Right renal cortex interstitium (tissue), 3 donors: ENCODE data around the gene SEMA7A. TPM values are rescaled to one million over a fixed set of nuclear protein-coding genes. Genes with fewer than 3 reads are reported as not detected.

Experiments
- DNase-seq, 3 donors: peaks; one replicate each; pipeline ENCODE4 v3.0.0-alpha.2; 2013; ENCODE audit warnings: low read depth in 3 of 3, low spot score in 2 of 3
- polyA plus RNA-seq, 3 donors: library from polyadenylated mRNA; unstranded; fragments of 120-200 nt; gene quantifications; one replicate each; pipeline ENCODE4 v1.2.1, GENCODE V29; 2013; ENCODE audit not compliant: insufficient read length in 3 of 3

SEMA7A gene
- polyA plus RNA-seq, 3 donors, result 5.2 to 6.6 (median 5.9) TPM

DNA sequence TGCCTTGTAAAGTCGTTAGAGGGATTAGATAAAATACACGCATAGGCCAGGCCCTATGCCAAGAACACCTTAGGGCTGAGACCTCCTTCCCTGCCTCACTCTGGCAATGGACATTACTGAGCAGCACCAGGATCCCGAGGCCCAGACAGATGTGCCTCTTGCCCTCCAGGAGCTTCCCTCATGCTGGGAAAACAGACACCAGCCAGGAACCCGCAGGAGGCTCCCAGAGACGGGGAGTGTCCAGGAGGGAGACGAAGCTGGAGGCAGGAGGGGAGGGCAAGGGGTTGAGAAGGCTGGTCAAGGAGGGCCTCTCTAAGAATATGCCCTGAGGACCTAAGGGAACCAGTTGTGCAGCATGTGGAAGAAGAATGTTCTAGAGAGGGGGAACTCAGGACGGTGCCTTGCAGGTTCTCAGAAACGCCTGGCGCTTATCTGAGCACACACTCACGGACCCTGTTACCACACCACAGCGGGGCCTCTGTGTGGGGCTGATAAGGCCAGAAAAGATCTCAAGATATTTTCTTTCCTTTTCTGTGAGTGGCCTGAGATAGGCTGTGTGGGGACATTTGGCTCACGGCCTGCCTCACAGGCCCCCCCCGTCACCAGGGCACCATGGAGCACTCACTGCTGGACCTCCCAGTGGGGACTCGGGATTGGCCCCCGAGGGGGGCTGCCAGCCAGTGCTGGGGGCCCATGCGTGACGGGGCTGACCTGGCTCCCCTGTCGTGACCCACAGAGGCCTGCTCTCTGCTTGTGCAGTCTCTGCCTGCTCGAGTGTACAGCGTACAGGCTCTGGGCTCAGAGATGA is 44.3 kb downstream of the SEMA7A start:
- DNase-seq, result no peak

DNA sequence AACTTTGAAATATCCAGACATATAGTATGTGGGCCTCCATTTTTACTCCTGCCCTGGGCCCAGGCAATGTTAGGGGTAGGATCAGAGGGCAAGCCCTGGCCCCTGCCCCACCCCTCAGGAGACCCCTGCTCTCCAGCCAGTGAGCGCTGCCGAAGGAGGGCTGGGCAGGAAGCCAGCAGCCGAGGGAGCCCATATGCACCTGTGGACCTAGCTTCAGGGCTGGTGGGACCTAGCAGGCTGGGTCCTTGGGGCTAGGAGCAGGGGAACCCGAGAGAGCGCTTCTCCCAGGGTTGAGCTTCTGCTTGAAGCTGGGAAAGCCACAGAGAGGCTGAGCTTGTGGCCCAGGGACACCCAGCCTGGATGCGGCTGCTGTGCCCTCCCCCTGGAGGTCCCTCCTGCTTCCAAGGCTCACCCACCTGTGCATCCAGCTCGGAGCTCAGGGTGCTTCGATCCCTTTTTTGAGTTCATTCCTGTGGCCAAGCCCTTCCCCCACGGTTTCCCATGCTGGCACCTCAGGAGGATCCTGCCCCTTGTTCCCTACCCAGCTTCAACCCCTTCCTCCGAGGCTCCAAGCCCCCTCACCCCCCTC is 45.3 kb downstream of the SEMA7A start:
- no peak for DNase-seq

DNA sequence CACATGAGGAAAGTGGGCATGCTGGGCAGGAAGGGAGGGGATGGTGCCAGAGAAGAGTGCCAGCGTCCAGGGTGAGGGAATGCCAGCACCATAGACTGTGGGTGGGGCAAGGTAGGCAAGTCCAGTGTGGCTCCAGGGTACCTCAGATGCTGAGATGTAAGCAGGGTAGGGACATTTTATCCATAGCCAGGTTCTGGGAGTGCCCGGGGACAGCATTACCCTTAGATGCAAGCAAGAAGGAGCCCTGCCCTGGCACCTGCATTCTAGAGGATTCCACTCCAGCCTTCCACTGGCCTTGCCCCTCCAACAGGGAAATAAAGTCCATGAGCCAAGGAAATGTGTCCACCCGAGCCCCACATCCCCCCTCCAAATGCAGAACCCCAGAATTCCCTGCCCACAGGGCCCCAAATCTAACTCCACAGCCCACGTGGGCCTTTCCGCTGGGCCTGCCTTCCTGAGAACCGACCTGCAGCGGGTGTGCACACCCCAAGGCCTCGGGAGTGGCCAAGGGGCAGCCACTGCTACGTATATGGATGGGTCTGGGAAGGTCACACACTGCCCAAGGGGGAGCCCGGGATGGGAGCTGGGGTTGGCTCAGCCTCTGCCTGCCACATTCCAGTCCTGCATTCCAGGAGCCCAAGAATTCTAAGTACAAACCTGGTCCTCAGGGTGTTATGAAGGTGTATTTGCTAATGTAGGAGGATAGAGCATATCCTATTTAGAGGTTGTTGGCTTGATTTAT is 46.0 kb downstream of the SEMA7A start:
- no peak for DNase-seq

DNA sequence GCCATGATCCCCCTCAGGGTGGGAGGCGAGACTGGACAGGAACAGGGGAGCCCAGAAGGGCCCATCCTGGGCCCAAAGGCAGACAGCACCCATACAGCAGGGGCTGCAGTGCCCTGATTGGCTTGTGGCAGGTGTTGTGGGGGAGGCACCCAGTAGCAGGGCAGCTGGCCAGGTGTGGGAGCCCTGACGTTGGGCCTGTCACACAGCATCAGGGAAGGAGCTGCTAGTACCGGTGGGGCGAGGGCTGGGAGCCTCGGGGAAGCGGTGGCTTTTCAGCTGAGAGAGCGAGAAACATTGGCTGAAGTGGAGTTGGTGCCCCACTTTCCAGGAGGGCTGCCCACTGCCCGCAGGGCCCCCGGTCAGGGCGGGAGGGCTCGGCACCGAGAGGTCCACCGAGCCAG is 46.6 kb downstream of the SEMA7A start:
- DNase-seq, result no peak

DNA sequence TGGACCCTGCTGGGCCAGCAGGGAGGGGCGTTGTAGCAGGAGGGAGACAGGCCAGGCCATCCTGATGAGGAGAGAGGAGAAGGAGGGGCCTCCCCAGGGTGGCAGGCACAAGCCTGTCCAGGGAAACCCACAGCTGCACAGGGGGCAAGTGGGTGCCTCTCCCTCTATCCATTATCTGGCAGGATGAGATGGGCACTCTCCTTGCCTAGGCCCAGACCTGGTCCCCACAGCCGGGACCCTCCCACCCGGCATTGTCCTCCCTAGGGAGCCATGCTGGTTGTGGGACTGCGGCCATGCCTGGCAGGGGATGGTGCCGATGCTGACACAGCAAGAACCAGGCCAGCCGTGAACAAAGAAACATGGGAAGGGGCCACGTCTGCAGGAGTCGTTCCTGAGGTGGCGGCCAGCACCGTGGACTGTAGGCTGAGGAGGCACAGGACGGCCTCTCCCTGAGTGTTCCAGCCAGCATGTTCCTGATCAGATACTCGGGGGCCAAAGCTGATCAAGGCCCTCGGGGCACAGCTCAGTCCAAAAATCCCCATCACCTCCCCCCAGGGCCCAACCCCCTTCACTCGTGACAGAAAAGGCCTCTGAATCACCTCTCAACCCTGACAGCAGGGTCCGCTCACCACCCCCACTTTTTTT is 47.1 kb downstream of the SEMA7A start:
- DNase-seq, result no peak

DNA sequence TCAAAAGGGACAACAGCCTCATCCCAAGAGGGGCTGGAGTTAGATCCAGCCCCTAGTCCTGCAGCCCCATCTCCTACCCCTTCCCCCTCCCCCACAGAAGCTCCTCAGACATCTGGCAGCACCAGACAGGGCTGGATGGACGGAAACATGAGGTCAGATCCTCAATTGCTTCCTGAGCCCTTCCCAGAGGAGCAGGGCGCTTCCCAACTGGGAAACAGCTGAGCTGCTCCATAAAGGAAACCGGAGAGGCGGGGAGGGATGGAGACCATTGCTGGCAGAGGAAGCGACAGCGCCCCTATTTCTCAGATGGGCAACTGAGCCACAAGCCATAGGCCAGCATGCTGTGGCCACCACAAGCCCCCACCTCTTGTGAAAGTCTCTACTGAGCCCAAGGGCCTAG is 48.0 kb downstream of the SEMA7A start:
- no peak for DNase-seq

DNA sequence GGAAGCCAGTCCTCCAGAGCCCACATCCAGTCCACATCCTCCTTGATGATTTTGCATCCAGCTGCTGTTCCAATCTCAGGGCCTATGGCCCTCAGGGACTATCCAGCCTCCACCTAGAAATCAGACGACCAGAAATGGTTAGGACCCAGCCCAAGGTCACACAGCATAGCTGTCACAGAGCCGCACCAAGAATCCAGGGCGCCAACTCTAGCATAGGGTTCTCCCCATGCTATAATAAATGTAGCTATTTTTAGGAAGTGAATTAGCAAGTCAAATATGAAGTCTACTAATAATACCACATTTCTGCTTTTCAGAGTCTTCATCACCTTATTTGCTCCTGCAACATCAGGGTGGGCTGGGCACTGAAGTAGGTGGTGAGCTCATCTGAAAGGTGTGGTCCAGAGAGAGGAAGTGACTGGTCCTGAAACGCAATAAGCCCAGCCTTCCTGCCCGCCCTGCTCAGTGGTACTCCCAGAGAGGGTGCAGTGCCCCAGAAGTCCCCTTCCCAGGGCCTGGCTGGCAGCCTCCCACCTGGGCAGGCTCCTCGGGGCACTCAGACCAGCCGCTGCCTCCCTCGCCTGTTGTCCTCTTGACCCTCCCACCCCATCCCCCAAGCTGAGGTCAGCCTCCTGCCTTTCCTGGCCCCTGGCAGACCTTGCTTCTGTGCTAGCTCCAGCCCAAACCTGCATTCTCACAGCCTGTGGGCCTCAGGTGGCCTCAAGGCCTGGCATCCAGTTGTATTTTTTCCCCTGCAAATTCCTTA is 48.7 kb downstream of the SEMA7A start:
- DNase-seq, result no peak

DNA sequence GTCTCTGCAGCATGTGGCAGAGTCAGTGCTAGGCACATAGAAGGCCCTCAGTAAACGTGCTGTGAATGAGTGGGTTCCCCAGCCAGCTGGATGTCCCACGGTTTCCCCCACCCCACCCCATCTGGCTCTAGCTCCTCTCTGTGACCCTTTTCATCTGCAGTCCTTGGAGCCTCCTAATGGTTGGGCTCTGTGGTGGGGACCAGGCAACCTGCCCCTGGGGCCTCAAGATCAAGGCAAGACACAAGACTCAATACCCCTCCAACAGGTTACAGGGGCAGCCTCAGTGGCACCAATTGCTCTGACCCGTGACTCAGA is 49.2 kb downstream of the SEMA7A start:
- no peak for DNase-seq

DNA sequence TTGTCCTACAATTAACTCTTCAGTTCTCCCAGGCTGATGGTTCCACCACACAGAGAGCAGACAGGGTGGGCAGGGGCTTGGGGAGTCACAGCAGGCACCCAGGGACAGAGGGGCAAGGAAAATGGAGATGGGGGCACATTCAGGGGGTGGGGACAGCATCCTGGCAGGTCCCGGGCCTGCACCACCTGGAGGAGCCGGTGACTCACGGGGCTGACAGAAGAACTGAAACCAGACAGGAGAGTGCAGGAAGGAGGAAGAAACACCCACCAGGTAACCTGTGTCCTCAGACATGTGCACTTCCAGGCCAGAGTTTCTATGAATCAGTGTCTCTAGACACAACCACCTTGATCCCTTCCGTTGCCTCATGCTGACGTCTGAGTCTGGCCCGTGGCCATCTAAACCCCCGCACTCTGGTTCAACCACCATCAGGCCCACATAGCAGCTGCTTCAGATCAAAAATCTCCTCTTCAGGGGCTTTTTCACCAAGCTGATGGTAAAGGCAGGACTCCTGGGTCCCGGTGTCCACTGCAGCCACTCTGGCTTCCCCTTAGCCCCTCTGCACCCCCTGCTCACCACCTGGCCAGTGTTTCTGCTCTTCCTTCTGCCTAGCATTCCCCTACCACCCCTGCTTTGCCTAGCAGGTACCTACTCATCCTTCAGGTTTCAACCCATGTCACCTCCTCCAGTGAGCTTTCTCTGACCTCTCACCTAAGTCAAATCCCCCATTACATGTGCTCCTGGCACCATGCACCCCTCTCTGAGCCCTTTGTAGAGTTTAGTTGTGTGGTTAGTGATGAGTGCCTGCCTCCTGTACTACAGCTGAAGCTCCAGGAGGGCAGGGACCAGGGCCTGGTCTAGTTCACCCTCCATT is 49.8 kb downstream of the SEMA7A start:
- DNase-seq, result no peak

DNA sequence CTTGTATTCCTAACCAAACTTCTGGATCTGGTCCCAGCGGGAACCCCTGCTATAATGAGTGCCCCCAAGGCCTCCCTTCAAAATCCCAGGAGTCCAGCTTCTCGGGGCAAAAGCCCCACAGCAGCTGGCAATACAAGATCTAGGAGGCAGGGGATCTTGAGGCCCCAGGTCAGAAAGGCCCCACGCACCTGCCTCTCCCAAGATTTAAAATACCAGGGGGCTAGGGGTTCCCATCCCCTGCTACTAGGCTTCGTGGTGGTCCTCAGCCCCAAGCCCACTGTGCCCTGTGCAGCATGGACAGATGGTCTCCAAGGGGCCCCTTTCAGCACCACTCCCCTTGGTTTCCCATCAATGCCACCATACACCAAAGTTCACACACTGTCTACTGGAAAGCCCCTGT is 50.5 kb downstream of the SEMA7A start:
- DNase-seq, result no peak

DNA sequence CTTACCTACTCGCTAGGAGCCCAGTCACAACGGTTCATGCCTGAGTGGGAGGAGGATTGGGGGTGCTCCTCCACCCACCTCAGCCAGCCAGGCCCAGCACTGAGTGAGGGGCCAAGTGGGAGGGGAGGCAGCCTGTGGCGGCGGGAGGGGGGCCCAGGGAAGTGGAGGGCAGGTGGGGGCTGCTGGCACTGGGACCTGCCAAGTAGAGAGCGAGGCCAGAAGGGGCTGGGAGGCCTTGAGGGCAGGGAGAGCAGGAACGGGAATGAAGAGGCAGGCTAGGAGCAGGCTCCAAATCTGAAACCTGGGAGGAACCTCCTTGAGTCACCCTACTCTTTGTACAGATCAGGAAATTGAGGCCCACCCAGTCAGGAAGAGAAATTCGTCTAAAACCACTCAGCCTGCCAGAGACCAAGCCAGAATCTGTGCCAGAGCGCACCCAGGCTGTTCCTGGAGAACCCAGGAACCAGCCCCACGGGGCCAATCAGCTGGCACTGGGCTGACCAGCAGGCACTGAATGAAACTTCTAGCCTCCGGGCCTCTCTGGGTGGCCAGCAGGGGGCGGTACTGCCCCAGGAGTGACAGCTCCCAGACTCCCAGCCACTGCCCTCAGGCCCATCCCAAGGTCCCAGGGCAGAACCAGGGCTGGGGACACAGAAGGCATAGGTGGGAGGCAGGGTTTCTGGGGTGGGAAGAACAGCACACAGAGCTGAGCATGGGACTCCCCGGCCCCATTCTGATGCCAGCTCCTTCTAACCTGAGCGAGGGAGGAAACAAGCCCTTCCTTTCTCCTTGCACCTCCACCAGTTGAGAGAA is 51.5 kb downstream of the SEMA7A start:
- no peak for DNase-seq

DNA sequence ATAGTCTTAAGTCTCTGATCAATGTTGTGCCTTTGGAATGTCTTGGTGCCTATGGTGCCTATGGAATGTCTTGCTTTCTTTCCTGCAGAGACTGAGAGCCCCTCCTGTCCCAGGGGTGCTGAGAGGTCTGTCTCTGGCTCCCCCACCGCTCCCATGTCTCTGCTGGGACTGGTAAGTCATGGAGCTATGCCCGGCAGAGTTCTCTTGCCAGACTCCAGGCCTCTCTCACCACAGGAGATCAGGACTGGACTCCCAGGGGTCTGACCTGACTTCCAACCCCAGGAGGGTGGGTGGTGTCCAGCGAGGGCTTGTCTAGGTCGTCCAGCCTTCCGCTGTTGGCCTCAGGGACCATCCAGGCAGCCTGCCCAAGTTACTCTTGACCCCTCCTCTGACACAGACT is 52.3 kb downstream of the SEMA7A start:
- no peak for DNase-seq

DNA sequence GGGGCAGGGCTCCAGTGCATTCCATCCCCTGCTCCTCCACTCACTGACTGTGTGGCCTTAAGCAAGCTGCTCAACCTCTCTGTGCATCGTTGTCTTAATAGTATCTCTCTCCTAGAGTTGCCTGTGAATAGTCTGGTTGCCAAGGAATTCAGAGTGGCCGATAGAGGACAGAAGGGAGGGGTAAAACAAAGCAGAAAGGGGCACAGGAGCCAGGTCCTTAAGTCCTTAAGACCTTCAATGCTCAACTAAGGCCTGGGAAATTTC is 52.6 kb downstream of the SEMA7A start:
- DNase-seq, result no peak

DNA sequence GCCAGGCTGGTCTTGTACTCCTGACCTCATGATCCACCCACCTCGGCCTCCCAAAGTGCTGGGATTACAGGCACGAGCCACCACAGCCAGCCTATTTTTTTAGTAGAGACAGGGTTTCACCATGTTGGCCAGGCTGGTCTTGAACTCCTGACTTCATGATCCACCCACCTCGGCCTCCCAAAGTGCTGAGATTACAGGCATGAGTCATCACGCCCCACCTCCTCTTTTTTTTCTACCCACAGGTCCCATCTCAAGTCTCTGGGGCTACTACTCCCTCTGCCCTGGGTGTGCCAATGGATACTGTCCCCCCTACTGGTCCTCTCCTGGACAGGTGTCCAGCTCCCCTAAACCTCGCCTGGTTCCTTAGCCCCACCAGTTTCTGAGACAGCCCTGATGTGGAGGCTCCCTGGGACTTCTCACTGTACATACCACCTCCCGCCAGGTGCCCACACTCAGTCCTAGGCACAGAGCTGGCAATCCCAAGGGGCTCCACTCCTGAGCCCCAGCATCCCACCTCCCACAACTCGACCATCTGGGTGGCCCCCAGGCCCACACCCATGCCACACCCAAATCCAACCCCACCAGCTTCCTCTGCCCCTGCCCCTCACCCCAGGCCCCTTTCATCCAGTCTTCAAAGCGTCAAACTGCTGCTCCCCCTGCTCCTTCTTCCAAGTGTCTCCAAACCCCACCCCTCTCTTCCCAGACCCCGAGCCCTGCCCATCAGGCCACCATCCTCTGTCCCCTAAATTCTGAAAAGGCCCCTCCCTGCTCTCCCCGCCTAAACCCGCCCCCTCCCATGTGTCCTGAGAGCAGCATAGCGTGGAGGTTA is 53.2 kb downstream of the SEMA7A start:
- DNase-seq, result no peak

DNA sequence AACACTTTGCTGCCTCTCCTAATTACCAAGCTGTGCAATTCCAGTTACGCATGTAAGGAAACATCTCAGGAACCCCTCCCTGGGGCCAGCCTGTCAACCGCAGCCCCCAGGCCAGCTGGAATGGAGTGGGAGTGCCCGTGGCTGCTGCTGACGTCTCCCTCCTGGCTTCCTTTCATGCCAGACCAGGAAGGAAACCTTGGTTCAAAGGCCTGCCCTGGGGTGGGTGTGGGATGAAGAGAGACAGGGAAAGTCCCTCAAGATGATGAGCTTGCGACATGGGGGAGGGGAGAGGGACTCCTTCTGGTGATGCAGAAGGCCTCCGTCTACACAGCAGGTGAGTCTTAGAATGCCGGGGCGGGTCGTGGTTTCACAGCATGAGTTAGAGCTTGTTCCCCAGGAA is 54.9 kb downstream of the SEMA7A start:
- no peak for DNase-seq

DNA sequence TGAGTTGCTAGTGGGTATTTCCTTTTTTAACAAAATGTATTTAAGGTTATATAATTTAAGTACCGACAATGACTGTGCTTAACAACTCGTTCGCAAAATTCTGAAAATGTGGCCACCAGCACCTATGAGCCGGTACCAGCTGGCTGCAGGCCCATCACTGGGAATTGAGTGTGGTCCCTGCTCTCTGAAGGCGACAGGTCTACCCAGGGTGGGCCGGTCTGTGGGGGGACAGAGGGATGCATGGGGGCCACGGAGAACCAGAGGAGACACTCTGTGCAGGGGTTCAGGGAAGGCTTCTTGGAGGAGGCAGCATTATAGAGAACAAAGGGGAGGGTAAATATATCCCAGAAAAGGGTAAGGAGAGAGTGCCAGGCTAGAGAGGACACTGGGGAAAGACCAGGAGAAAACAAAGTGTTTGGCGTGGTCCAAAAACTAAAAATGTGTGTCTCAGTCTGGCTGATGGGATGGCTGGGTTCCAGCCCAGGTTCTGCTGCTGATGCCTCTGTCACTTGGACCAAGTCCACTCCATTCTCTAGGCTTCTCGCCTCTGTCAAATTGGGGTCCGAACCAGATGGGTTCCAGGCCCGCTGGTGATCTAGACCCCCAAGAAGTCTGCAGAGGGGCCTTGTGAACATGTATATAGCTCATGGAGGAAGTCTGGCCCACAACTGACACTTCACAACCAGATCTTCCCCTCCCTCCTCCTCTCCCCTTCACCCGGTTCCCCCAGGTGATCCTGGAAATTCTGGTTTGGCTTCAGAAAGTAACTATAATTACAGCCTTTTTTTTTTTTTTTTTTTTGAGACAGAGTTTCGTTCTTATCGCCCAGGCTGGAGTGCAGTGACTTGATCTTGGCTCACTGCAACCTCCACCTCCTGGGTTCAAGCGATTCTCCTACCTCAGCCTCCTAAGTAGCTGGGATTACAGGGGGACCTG is 55.7 kb downstream of the SEMA7A start:
- DNase-seq, result no peak

DNA sequence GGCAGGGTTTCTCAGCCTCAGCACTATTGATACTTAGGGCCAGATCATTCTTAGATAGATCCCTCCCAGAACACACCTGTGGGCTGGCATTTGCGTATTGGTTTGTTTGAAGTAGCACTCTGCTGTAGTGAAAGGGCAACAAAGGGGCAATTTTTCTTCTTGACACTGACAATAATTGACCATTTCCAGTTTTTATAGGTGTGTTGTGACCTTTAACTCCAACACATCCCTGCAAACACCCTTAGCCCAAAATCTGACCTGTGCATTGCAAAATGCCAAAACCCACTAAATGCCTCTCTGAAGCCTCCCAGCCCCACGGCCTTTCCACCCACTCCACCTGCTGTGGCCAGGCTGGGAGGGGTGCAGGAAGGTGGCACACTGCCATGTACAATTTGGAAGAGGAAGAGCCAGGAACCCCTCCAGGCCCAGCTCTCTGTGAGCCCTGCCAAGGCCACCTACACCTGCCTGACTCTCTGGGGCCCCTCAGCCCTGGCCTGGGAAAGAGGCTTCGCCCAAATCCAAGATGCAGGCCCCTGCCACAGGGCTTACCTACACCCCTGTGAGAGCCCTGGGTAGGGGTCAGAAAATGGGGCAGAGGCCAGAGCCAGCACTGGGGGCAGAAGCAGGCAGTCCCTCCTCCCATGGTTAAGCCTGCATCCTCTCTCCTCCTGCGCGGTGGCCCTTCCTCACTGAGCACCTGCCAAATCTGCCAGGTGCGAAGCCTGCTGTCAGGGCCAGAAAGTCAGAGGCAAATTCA is 56.8 kb downstream of the SEMA7A start:
- DNase-seq, result no peak
